Gastrocnemius medialis (tissue), 4 donors: Measurements from ENCODE around the gene NEB. TPM values are rescaled to one million over a fixed set of nuclear protein-coding genes. Genes with fewer than 3 reads are reported as not detected.
A peak's percentile ranks its signal among the peaks of the same experiment; 100 is the strongest.
"Not testable (repeated sequence)": the region's sequence is repeated elsewhere in the genome, so short reads cannot be mapped to it uniquely, and the experiment has no call there.

Source experiments
- ATAC-seq, 2 donors: fragments of 150-250 bp; one replicate each; pipeline ENCODE4 v1.9.1; 2016
- DNase-seq, 2 donors: peaks; one replicate each; pipeline ENCODE4 v3.0.0-alpha.2; 2019
- H3K27ac ChIP-seq, 4 donors: fragments of 200-600 bp; sonication (generic); 1 replicate in 1 of 4; 2 replicates in 3 of 4; pipeline ENCODE4 v1.5.1; 2016 to 2018; ENCODE audit warnings: mild to moderate bottlenecking in 2 of 4, moderate library complexity in 1 of 4
- H3K27me3 ChIP-seq, 3 donors: fragments of 200-600 bp; sonication (generic) in 2 of 3; 1 replicate in 1 of 3; 2 replicates in 2 of 3; pipeline versions ENCODE4 v1.5.1 to v1.6.0; 2016 to 2019; ENCODE audit warnings: mild to moderate bottlenecking in 1 of 3, moderate library complexity in 1 of 3
- H3K36me3 ChIP-seq, 2 donors: fragments of 200-600 bp; sonication (generic) in 1 of 2; one replicate each; pipeline ENCODE4 v1.5.1; 2017 to 2018
- H3K4me1 ChIP-seq, 2 donors: fragments of 200-600 bp; sonication (generic) in 1 of 2; one replicate each; pipeline ENCODE4 v1.5.1; 2016 to 2017; ENCODE audit warnings: mild to moderate bottlenecking in 2 of 2
- H3K4me3 ChIP-seq, 4 donors: fragments of 200-600 bp; sonication (generic) in 3 of 4; 1 replicate in 1 of 4; 2 replicates in 3 of 4; pipeline ENCODE4 v1.5.1; 2016 to 2019; ENCODE audit warnings: mild to moderate bottlenecking in 2 of 4
- H3K9me3 ChIP-seq, 3 donors: fragments of 200-600 bp; sonication (generic) in 2 of 3; 1 replicate in 1 of 3; 2 replicates in 2 of 3; pipeline ENCODE4 v1.5.1; 2016 to 2019
- POLR2A ChIP-seq, 2 donors: fragments of 450-650 bp; IDR thresholded peaks; one replicate each; pipeline ENCODE4 v1.6.1; 2017; ENCODE audit warnings: antibody characterized with exemption in 2 of 2, mild to moderate bottlenecking in 2 of 2, moderate library complexity in 2 of 2
- in situ Hi-C, 4 donors: fragments of 200-750 bp; cut with MboI; loops; one replicate each; pipeline versions ENCODE4 v1.15.0 to v1.8.0; 2017; ENCODE audit warnings: low sequenced_read_pairs in 4 of 4
- intact Hi-C: fragments of 100-400 bp; cut with DNase I; formaldehyde crosslinking; loops from one replicate; pipeline ENCODE4 v1.15.1; 2023; ENCODE audit warnings: low total_unique reads
- total RNA-seq, 4 donors: library from RNA; depleted of rRNA; stranded (reverse); fragments of >200 nt; gene quantifications; one replicate each; pipeline versions ENCODE4 v1.1.0 to v1.2.3, GENCODE V29; 2016
- TF ChIP-seq, protein P1 (sequence below), 5 experiments: fragments of 450-650 bp in 3 of 5; fragments of 200-600 bp in 2 of 5; sonication (generic) in 2 of 5; IDR thresholded peaks in 4 of 5; conservative IDR thresholded peaks in 1 of 5; 1 replicate in 4 of 5; 2 replicates in 1 of 5; pipeline ENCODE4 v1.5.1; 2016 to 2019; ENCODE audit warnings: antibody characterized with exemption in 5 of 5, mild to moderate bottlenecking in 3 of 5, moderate library complexity in 3 of 5

Gene NEB
- total RNA-seq, 4 donors from 2014 or later = 6,824 to 7,704 (median 7,108) TPM

DNA sequence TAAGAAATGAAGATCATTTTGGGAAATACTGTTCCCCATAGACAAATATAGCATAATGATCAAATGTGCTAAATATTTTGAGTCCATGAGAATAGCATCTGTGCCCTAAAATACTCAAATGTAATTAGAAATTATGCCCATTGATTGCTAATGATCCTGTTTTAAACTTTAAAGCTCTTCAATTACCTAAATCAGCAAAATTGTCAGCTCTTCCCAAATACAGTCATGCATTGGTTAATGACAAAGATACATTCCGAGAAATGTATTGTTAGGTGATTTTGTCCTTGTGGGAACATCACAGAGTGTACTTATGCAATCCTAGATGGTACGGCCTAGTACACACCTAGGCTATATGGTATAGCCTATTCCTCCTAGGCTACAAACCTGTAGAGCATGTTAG lies 89.7 kb downstream of the NEB start:
- H3K4me3 ChIP-seq = no peak overlapping the region
- peaks cover 3% of the 10 kb centered on the region in 2 donors for H3K4me1 ChIP-seq
- no peaks in the 10 kb centered on the region for H3K9me3 ChIP-seq
- peaks cover 0 to 98% of the 10 kb centered on the region in 2 donors for H3K36me3 ChIP-seq
- TF ChIP-seq, protein P1, sequence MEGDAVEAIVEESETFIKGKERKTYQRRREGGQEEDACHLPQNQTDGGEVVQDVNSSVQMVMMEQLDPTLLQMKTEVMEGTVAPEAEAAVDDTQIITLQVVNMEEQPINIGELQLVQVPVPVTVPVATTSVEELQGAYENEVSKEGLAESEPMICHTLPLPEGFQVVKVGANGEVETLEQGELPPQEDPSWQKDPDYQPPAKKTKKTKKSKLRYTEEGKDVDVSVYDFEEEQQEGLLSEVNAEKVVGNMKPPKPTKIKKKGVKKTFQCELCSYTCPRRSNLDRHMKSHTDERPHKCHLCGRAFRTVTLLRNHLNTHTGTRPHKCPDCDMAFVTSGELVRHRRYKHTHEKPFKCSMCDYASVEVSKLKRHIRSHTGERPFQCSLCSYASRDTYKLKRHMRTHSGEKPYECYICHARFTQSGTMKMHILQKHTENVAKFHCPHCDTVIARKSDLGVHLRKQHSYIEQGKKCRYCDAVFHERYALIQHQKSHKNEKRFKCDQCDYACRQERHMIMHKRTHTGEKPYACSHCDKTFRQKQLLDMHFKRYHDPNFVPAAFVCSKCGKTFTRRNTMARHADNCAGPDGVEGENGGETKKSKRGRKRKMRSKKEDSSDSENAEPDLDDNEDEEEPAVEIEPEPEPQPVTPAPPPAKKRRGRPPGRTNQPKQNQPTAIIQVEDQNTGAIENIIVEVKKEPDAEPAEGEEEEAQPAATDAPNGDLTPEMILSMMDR (IDR thresholded peaks at IDR 0.05 in 4 of 5, conservative IDR thresholded peaks at IDR 0.05 in 1 of 5) = no peak
- no peak for TF ChIP-seq POLR2A (IDR thresholded peaks at IDR 0.05)
- no peaks in the 10 kb centered on the region for H3K27me3 ChIP-seq
- ATAC-seq (no peak), DNase-seq (no peak)
- intact Hi-C loops = no loop called here
- in situ Hi-C loops = loop anchor here in 2 of 4 donors (10.0 to 25.0 kb wide), 2 partner anchors 70 to 368 kb away; no protein-coding TSS in a partner anchor
- H3K27ac ChIP-seq = peak overlapping the region in 1 of 4 donors; percentile 82

DNA sequence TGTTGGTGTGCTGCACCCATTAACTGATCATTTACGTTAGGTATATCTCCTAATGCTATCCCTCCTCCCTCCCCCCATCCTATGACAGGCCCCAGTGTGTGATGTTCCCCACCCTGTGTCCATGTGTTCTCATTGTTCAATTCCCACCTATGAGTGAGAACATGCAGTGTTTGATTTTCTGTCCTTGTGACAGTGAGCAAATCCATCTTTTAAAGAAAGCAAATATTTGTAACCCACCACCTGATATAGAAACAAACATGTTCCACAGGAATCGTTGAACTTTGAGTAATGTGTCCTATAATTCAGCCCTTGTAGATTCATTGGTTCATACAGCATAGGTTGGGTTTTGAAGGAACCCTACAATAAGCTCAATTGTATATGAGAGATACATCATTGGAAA lies 92.4 kb downstream of the NEB start:
- H3K9me3 ChIP-seq, H3K4me1 ChIP-seq, H3K4me3 ChIP-seq, intact Hi-C loops, DNase-seq, H3K27me3 ChIP-seq, ATAC-seq: not testable (repeated sequence)
- peaks cover 0 to 98% of the 10 kb centered on the region in 2 donors for H3K36me3 ChIP-seq
- peak overlapping the region in 2 of 4 donors; percentile 23 to 82 for H3K27ac ChIP-seq
- in situ Hi-C loops = loop anchor here in 2 of 4 donors (10.0 to 25.0 kb wide), 2 partner anchors 73 to 370 kb away; no protein-coding TSS in a partner anchor

DNA sequence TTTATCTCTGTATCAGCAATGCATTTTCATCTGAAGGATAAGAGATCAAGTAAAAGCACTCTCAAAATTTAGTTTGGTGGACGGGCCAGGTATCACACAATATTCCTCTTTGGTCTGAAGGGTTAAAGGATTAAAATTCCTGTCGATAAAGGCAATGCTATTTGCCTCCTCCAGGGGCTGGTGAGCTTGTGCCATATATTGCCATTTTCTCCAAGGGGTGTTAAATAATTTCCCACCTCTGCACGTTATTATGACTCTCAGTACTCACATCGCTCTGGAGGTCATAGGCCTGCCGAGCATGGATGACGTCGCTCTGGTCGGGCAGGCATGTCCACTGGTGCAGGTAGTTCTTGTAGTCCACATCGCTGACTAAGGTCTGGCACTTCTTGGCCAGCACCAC lies 94.2 kb downstream of the NEB start:
- no peak for DNase-seq
- in situ Hi-C loops = loop anchor here in 2 of 4 donors (10.0 to 25.0 kb wide), 2 partner anchors 75 to 372 kb away; no protein-coding TSS in a partner anchor
- Histone ChIP-seq H3K27me3 (no peaks in the 10 kb centered on the region), H3K36me3 (peaks cover 2 to 96% of the 10 kb centered on the region in 2 donors), H3K27ac (peak overlapping the region in 1 of 4 donors; percentile 40), H3K9me3 (no peaks in the 10 kb centered on the region), H3K4me3 (no peak overlapping the region), H3K4me1 (peaks cover 6 to 7% of the 10 kb centered on the region in 2 donors)
- intact Hi-C loops = no loop called here
- TF ChIP-seq, protein P1 (IDR thresholded peaks at IDR 0.05 in 4 of 5, conservative IDR thresholded peaks at IDR 0.05 in 1 of 5) = peak in 1 of 5 experiments; percentile 15
- TF ChIP-seq POLR2A (IDR thresholded peaks at IDR 0.05) = no peak
- no peak for ATAC-seq

DNA sequence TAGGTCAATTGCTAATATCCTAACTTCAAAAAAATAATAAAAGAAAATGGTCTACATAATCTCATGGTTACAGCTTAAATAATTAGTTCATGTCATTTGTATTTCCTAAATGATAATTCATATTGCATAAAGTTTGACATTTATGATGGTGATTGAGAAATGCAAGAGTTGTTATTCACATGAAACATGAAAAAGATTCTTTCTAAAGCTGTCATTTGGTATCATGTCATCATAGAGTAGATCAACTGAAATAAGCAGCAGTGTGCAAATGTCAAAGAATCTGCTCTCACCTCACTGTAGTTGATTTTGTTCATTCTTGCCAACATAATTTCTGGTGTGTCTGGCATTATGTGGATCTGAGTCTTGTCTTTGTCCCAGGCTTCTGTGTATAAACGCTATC lies 95.3 kb downstream of the NEB start:
- Histone ChIP-seq H3K27me3 (no peaks in the 10 kb centered on the region), H3K4me1 (peaks cover 6 to 7% of the 10 kb centered on the region in 2 donors), H3K27ac (peak overlapping the region in 3 of 4 donors; percentile 39 to 72 (median 65)), H3K9me3 (no peaks in the 10 kb centered on the region), H3K36me3 (peaks cover 2 to 96% of the 10 kb centered on the region in 2 donors), H3K4me3 (no peak overlapping the region)
- DNase-seq (no peak), ATAC-seq (no peak)
- intact Hi-C loops (no loop called here), in situ Hi-C loops (loop anchor here in 1 of 4 donors (25.0 kb wide), 1 partner anchor 373 kb away; no protein-coding TSS in a partner anchor)
- TF ChIP-seq, protein P1 (IDR thresholded peaks at IDR 0.05 in 4 of 5, conservative IDR thresholded peaks at IDR 0.05 in 1 of 5) = no peak
- no peak for TF ChIP-seq POLR2A (IDR thresholded peaks at IDR 0.05)

DNA sequence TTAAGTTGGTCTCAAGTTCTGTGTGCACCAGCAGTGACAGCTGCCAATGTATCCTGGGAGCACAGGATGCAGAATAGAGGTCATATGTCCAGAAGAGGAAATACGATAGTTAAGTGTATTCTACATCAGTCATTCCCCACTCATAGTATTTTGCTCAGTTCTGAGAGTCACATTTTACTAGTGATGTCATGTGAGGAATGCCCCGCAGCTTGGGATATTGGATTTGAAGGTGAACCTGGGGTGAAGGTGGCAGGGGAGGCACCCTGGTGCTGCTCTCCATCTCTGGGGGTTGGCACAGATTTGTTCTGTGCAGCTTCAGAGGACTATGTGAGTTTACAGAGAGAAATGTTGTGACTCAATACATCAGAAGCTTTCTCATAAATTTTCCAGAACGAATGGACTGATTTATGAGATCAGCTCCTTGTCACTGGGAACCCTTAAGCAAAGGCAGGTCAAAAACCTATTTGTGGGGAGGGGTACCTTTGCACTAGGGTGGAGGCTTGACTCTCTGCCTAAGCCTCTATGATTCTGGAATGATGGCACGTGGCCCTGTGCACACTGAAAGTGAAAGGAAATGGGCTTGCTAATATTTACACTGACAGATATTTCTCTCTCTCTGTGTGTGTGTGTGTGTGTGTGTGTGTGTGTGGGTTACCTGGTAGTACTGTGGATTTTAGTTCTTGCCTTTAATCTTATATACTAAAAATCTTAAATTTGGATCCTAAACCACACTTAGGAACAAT lies 95.9 kb downstream of the NEB start:
- peak; percentile 70 to 86 for ATAC-seq
- peaks cover 6 to 7% of the 10 kb centered on the region in 2 donors for H3K4me1 ChIP-seq
- peak overlapping the region in 3 of 4 donors; percentile 39 to 72 (median 65) for H3K27ac ChIP-seq
- peak in 1 of 2 donors; percentile 48 for DNase-seq
- TF ChIP-seq POLR2A (IDR thresholded peaks at IDR 0.05) = no peak
- TF ChIP-seq, protein P1 (IDR thresholded peaks at IDR 0.05 in 4 of 5, conservative IDR thresholded peaks at IDR 0.05 in 1 of 5) = no peak
- H3K9me3 ChIP-seq = no peaks in the 10 kb centered on the region
- H3K4me3 ChIP-seq = no peak overlapping the region
- intact Hi-C loops = no loop called here
- no peaks in the 10 kb centered on the region for H3K27me3 ChIP-seq
- in situ Hi-C loops = loop anchor here in 1 of 4 donors (25.0 kb wide), 1 partner anchor 374 kb away; no protein-coding TSS in a partner anchor
- peaks cover 2 to 96% of the 10 kb centered on the region in 2 donors for H3K36me3 ChIP-seq
